GM23248 (cell line): Measurements from ENCODE around the gene CASR. TPM values are rescaled to one million over a fixed set of nuclear protein-coding genes. Genes with fewer than 3 reads are reported as not detected.

Source experiments
- DNase-seq: peaks from one replicate; pipeline ENCODE4 v3.0.0-alpha.2; 2015
- H2AFZ ChIP-seq: fragments of 200-600 bp; sonication (generic); 2 replicates; pipeline ENCODE4 v1.6.1; 2016; ENCODE audit warnings: antibody characterized with exemption
- H3F3A ChIP-seq: fragments of 200-600 bp; sonication (generic); 2 replicates; pipeline ENCODE4 v1.6.1; 2016; ENCODE audit warnings: mild to moderate bottlenecking, antibody characterized with exemption, mixed run types; ENCODE audit not compliant: insufficient read depth
- H3K27ac ChIP-seq: fragments of 200-600 bp; sonication (generic); 2 replicates; pipeline ENCODE4 v1.5.1; 2016; ENCODE audit warnings: mild to moderate bottlenecking
- H3K27me3 ChIP-seq: fragments of 200-600 bp; sonication (generic); replicated peaks from 2 replicates; pipeline ENCODE4 v1.6.1; 2016; ENCODE audit warnings: mild to moderate bottlenecking; ENCODE audit not compliant: insufficient read depth
- H3K36me3 ChIP-seq: fragments of 200-600 bp; sonication (generic); 2 replicates; pipeline ENCODE4 v1.6.1; 2016; ENCODE audit warnings: low read depth, mild to moderate bottlenecking
- H3K4me1 ChIP-seq: fragments of 200-600 bp; sonication (generic); 2 replicates; pipeline ENCODE4 v1.6.1; 2016; ENCODE audit warnings: mild to moderate bottlenecking; ENCODE audit not compliant: insufficient read depth
- H3K4me2 ChIP-seq: fragments of 200-600 bp; sonication (generic); one replicate; pipeline ENCODE4 v1.6.1; 2016; ENCODE audit warnings: mild to moderate bottlenecking; ENCODE audit not compliant: unreplicated experiment
- H3K4me3 ChIP-seq: fragments of 200-600 bp; sonication (generic); 2 replicates; pipeline ENCODE4 v1.5.1; 2016; ENCODE audit warnings: mild to moderate bottlenecking
- H3K79me2 ChIP-seq: fragments of 200-600 bp; sonication (generic); 2 replicates; pipeline ENCODE4 v1.6.1; 2016; ENCODE audit warnings: mild to moderate bottlenecking; ENCODE audit not compliant: insufficient read depth
- H3K9ac ChIP-seq: fragments of 200-600 bp; sonication (generic); 2 replicates; pipeline ENCODE4 v1.6.1; 2016; ENCODE audit warnings: mild to moderate bottlenecking
- H3K9me2 ChIP-seq: fragments of 200-600 bp; sonication (generic); 2 replicates; pipeline ENCODE4 v1.6.1; 2016; ENCODE audit warnings: mixed run types, mild to moderate bottlenecking, moderate library complexity; ENCODE audit not compliant: insufficient read depth
- H3K9me3 ChIP-seq: fragments of 200-600 bp; sonication (generic); one replicate; pipeline ENCODE4 v1.6.1; 2017; ENCODE audit warnings: low read depth
- H4K20me1 ChIP-seq: fragments of 200-600 bp; sonication (generic); 2 replicates; pipeline ENCODE4 v1.6.0; 2016; ENCODE audit not compliant: insufficient read depth
- EZH2 ChIP-seq: fragments of 200-600 bp; sonication (generic); IDR thresholded peaks from 2 replicates; pipeline ENCODE4 v1.6.1; 2018; ENCODE audit warnings: antibody characterized with exemption, mild to moderate bottlenecking; ENCODE audit not compliant: insufficient read depth, poor library complexity, severe bottlenecking
- EZH2phosphoT487 ChIP-seq: fragments of 200-600 bp; sonication (generic); IDR thresholded peaks from 2 replicates; pipeline ENCODE4 v1.6.1; 2018; ENCODE audit warnings: antibody characterized with exemption, moderate library complexity, mild to moderate bottlenecking, low read depth; ENCODE audit not compliant: insufficient read depth
- WGBS, 2 experiments: methylation state at CpG; one replicate each; pipeline ENCODE4 v1.1.6; 2015 to 2017; ENCODE audit warnings: low lambda C conversion rate in 2 of 2, low coverage in 1 of 2; ENCODE audit errors: missing lambda C conversion rate in 2 of 2; 5-methylcytosine and 5-hydroxymethylcytosine counted together
- in situ Hi-C: fragments of 300-500 bp; cut with MboI; formaldehyde crosslinking; loops from 2 replicates; pipeline ENCODE4 v1.15.0; 2020
- polyA plus RNA-seq: library from polyadenylated mRNA; unstranded; fragments of >200 nt; fragmentation: Nextera tagmentation; extraction: Ambion mirVana; gene quantifications from 2 replicates; pipeline ENCODE4 v1.2.1, GENCODE V29; 2016
- total RNA-seq: library from RNA; depleted of rRNA; stranded (reverse); fragments of >200 nt; shearing (Covaris generic); gene quantifications from 2 replicates; pipeline ENCODE4 v1.2.3, GENCODE V29; 2014

Gene CASR
- total and polyA plus RNA-seq, 2 experiments from 2014 or later = not detected

GRCh38 chr3:122235147-122235546 is 51.7 kb downstream of the CASR start:
- TF ChIP-seq EZH2phosphoT487 (no peak), EZH2 (no peak)
- Histone ChIP-seq H3K9me2 (no peaks in the 10 kb centered on the region), H4K20me1 (no peaks in the 10 kb centered on the region), H3K27ac (no peak overlapping the region), H3K36me3 (no peaks in the 10 kb centered on the region), H3K9ac (no peak overlapping the region), H2AFZ (no peak overlapping the region), H3K4me2 (no peak overlapping the region), H3K4me1 (no peaks in the 10 kb centered on the region), H3K9me3 (no peaks in the 10 kb centered on the region), H3K4me3 (no peak overlapping the region), H3K27me3 (peaks cover 21% of the 10 kb centered on the region), H3K79me2 (no peaks in the 10 kb centered on the region), H3F3A (no peaks in the 10 kb centered on the region)
- WGBS, 2 experiments = 44 to 50% methylated on average over 3 of the region's 3 CpGs
- DNase-seq = no peak
- in situ Hi-C loops = no loop called here

- DNase-seq = no peak
- Histone ChIP-seq H3K4me3 (no peak overlapping the region), H3K9ac (no peak overlapping the region), H3K4me2 (no peak overlapping the region), H4K20me1 (no peaks in the 10 kb centered on the region), H3K9me2 (no peaks in the 10 kb centered on the region), H3K36me3 (no peaks in the 10 kb centered on the region), H3K4me1 (no peaks in the 10 kb centered on the region), H3K79me2 (no peaks in the 10 kb centered on the region), H3K27me3 (peaks cover 19% of the 10 kb centered on the region), H3F3A (no peaks in the 10 kb centered on the region), H3K9me3 (no peaks in the 10 kb centered on the region), H3K27ac (no peak overlapping the region), H2AFZ (no peak overlapping the region)
- WGBS, 2 experiments = 50 to 56% methylated on average over 2 of the region's 2 CpGs
- TF ChIP-seq EZH2 (no peak), EZH2phosphoT487 (no peak)
- in situ Hi-C loops = no loop called here
These were observed 55.6 kb downstream of the CASR start for GRCh38 chr3:122239112-122239511.

- 40% methylated on average over 7 of the region's 7 CpGs for WGBS, 2 experiments
- in situ Hi-C loops = no loop called here
- Histone ChIP-seq H3F3A (0 out of 2 replicates have a peak, but pooled peaks cover 4% of the 10 kb centered on the region), H3K4me3 (peak overlapping the region; percentile 62), H3K9ac (peak overlapping the region; percentile 15; the same call in 1 of the 2 replicates), H3K79me2 (no peaks in the 10 kb centered on the region), H3K27me3 (peaks cover 17% of the 10 kb centered on the region), H3K9me2 (no peaks in the 10 kb centered on the region), H3K9me3 (no peaks in the 10 kb centered on the region), H3K36me3 (no peaks in the 10 kb centered on the region), H2AFZ (peak overlapping the region; percentile 8; the same call in 1 of the 2 replicates), H3K4me2 (peak overlapping the region; percentile 75), H3K4me1 (peaks cover 7% of the 10 kb centered on the region; the same call in 1 of the 2 replicates), H3K27ac (no peak overlapping the region), H4K20me1 (no peaks in the 10 kb centered on the region)
- TF ChIP-seq EZH2phosphoT487 = no peak
- no peak for TF ChIP-seq EZH2
- peak; percentile 60 for DNase-seq
These were observed 62.2 kb downstream of the CASR start for GRCh38 chr3:122245513-122246174.

- DNase-seq = peak; percentile 32
These were observed 62.7 kb downstream of the CASR start for GRCh38 chr3:122246199-122246598.

More at GRCh38 chr3:122246199-122246598, 62.7 kb downstream of the CASR start:
- Histone ChIP-seq H3K9me3 (no peaks in the 10 kb centered on the region), H3K27ac (no peak overlapping the region), H4K20me1 (no peaks in the 10 kb centered on the region), H3K36me3 (no peaks in the 10 kb centered on the region), H2AFZ (peak overlapping the region; percentile 8), H3K4me3 (peak overlapping the region; percentile 62), H3K9me2 (no peaks in the 10 kb centered on the region), H3K79me2 (no peaks in the 10 kb centered on the region), H3K4me2 (peak overlapping the region; percentile 75), H3K4me1 (peaks cover 7% of the 10 kb centered on the region; the same call in 1 of the 2 replicates), H3K27me3 (peaks cover 17% of the 10 kb centered on the region), H3K9ac (peak overlapping the region; percentile 15; the same call in 1 of the 2 replicates), H3F3A (0 out of 2 replicates have a peak, but pooled peaks cover 4% of the 10 kb centered on the region)
- TF ChIP-seq EZH2 (no peak), EZH2phosphoT487 (no peak)
- in situ Hi-C loops = no loop called here
- 3 to 8% methylated on average over 4 of the region's 4 CpGs for WGBS, 2 experiments
